ENCODE measurements around the gene CCDC171.

- TF ChIP-seq CTCF (IDR thresholded peaks at IDR 0.05; ENCODE audit: insufficient read depth, low read length, poor library complexity, severe bottlenecking) (no peak), EZH2phosphoT487 (conservative IDR thresholded peaks at IDR 0.05; ENCODE audit: low read length) (no peak)
Observed at GRCh38 chr9:15824310-15824709, 271.5 kb downstream of the CCDC171 start.

Data from SU-DHL-6 (cell line).